LNCAP (cell line): Measurements from ENCODE around the gene PTPA.

ENCODE experiments used
- TF ChIP-seq, protein P1 (sequence below): fragments of 450-650 bp; IDR thresholded peaks from 2 replicates; pipeline ENCODE4 v1.5.1; 2017; ENCODE audit warnings: mild to moderate bottlenecking

PTPA gene

DNA sequence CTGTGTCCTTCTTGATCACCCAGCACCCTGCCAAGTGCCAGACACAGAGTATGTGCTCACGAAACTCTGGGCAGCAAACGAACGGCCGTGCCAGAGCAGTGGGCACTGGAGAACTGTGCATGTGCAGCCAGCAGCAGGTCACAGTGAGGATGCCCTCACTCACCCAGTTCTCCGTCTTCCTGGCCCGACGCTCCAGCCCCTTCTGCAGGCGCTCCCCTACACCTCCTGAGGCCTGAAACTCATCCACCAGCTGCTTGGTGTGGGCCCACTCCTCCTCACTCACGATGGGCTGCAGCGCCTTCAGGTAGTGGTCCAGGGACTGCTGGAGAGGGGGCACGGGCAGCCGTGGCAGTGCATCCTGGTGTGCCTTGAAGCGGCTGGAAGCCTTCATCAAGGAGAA is 3.6 kb upstream of the PTPA start:
- TF ChIP-seq, protein P1, sequence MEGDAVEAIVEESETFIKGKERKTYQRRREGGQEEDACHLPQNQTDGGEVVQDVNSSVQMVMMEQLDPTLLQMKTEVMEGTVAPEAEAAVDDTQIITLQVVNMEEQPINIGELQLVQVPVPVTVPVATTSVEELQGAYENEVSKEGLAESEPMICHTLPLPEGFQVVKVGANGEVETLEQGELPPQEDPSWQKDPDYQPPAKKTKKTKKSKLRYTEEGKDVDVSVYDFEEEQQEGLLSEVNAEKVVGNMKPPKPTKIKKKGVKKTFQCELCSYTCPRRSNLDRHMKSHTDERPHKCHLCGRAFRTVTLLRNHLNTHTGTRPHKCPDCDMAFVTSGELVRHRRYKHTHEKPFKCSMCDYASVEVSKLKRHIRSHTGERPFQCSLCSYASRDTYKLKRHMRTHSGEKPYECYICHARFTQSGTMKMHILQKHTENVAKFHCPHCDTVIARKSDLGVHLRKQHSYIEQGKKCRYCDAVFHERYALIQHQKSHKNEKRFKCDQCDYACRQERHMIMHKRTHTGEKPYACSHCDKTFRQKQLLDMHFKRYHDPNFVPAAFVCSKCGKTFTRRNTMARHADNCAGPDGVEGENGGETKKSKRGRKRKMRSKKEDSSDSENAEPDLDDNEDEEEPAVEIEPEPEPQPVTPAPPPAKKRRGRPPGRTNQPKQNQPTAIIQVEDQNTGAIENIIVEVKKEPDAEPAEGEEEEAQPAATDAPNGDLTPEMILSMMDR: no peak

DNA sequence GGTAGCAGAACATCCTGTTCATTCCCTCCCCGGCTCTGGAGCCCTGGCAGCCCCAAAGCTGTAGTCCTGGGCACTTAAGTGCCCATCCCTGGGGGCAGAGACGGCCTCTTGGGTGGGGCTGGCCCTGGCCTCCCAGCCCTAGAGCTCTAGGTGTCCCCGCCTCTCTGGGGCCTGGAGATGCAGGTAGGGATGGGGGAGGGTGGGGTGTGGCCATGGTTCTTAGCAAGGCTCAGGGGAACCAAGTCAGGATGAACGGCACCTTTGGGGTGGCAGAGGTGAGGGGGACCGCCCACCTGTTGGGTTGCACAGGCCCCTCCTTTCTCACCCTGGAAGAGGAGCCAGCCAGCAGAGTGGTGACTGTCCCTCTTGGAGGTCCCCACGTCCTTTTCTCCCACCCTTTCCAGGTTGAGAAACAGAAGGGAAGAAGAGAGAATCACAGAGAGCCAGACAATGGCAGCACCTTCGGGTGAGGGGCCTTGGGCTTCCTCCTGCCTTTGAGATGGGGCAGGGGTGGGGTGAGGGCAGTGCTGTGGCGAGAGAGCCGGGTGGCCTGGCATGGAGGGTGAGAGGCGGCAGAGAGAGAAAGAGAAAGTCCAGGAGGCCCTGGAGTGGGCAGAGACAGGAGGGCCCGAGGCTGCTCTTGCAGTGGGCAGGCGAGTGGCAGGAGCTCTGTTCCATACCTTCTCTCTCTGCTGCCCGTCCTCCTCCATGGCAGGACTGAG is 3.0 kb upstream of the PTPA start:
- TF ChIP-seq, protein P1: no peak

DNA sequence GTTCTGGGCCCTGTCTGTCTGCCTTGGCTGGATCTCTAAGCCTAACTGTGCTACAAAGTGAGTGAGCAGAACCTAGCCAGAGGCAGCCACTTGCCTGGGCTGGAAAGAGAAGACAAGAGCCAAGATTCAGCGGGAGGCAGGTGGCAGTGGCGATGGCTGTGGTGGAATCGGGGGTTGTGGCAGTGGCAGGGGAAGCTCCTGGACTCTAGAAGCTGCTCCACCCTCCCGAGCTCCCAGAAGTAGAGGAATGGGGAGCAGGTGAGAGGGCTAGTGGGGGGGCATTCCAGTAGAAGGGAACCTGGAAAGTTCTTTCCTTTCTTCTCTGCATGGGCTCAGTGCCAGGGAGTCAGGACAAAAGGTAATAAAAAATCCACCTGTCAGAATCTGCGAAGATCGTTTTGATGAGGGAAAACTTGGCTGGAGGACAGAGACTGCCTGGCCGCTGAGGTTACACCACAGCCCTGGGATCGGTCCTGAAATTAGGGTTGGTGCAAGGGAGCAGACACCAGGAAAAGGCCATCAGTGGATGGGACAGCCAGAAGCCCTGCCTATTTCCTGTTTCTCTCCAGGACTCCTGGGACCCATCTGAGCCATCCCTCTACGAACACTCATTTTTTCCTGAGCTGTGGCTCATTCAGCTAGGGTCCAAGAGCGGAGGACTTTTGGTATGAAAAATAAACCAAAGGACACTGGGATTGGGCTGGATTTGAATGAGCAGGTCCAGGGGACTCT is 2.2 kb upstream of the PTPA start:
- TF ChIP-seq, protein P1: no peak

DNA sequence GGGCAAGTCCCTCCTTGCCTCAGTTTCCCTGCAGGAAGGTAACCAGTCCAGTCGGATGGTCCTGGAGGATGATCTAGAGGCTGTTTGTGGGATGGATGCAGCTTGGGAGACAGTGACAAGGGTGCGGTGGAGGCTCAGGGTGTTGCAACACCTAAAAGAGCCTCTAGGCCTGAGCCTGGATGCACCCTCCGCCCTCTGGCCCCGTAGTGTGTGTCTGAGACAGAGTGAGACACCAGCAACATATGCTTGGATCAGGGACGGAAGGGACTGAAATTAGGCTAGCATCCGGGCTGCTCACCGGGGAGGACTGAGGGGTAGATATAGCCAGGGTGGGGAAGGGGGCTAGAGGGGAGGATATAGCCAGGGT is 1.7 kb upstream of the PTPA start:
- TF ChIP-seq, protein P1: no peak

DNA sequence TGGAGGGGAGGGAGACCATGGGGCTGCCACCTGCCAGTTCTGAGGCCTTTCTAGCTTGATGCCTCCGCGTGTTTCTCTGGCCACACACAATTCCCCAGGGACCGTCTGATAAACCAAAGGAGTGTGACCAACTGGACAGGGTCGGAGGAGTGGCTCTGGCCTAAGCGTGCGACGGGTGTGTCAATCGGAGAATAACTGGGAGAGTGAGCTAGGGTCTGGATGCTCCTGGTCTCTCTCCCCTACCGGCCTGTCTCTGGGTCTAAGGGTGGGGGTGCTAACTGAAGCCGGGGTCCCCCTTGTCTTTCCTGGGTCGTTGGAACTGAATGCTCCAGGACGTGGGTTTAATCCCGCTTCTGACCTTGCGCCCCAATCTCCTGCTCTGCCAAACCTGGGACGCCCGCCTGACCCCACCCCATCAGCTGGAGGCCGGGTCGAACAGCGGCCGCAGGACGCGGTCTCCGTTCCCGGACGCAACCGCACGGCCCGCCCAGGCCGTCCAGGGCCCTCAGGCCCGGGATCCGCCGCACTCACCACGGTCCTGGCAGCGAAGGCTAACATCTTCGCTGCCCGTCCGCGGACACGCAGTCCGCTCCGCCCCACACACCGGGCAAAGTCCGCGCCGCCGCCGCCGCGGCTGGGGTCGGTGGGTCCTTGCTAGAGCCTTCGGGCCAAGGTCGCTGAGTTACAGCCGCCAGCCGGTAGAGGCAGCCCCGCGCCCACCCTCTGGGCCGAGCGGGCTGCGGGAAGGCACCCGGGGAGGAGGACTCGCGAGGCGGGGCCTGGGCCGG is 1.1 kb upstream of the PTPA start:
- TF ChIP-seq, protein P1: no peak

DNA sequence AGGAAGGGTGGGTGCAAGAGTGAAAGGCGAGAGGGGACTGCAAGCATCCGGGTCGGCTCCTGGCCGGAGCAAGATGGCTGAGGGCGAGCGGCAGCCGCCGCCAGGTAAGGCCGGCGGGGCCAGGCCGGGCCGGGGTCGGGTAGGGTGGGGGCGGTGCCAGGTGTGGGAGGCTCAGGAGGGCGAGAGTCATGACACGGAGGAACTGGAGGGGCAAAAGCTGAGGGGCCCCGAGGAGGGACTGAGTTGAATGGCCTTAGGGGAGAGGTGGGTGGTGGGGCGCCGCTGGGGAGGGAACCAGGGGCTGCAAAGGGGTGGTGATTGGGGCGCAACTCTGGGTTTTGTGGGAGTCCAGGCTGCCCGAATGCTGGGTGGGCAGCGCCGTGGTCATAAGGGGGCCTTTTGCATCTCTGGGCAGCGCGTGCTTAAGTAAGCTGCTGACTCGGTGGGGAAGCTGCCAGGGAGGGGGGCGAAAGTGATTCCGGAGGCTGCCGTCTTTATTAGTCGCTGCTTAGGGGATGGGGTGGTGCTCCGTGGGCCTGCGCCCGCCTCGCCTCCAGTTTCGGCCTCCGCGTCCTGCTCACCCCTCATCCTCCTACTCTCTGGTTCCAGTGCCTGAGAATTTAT is 425 bp downstream of the PTPA start:
- TF ChIP-seq, protein P1: no peak

DNA sequence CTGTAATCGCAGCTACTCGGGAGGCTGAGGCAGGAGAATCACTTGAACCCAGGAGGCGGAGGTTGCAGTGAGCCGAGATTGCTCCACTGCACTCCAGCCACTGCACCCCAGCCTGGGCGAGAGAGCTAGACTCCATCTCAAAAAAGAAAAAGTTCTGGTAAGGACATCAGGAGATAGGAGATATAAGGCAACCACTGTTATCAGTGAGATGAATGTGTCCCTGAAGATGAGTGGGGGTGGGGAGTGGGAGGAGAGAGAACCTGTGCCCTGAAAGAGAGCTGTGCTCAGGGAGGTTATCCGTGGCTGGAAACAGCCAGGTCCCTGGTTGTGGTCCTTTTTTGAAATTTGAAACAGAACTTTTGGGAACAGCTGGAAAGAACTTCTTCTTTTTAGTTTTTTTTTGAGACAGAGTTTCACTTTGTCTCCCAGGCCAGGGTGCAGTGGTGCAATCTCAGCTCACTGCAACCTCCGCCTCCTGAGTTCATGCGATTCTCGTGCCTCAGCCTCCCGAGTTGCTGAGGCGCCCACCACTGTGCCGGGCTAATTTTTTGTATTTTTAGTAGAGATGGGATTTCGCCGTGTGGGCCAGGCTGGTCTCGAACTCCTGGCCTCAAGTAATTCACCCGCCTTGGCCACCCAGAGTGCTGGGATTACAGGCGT is 2.6 kb downstream of the PTPA start:
- TF ChIP-seq, protein P1: no peak
